GM21717 (cell line): ENCODE data around the gene DUOX2.

ENCODE experiments used
- ATAC-seq: cut with Tn5 transposase; IDR thresholded peaks from one replicate; pipeline ENCODE4 v1.9.1; 2021; ENCODE audit warnings: mild to moderate bottlenecking, moderate library complexity; ENCODE audit not compliant: unreplicated experiment

Gene DUOX2

DNA sequence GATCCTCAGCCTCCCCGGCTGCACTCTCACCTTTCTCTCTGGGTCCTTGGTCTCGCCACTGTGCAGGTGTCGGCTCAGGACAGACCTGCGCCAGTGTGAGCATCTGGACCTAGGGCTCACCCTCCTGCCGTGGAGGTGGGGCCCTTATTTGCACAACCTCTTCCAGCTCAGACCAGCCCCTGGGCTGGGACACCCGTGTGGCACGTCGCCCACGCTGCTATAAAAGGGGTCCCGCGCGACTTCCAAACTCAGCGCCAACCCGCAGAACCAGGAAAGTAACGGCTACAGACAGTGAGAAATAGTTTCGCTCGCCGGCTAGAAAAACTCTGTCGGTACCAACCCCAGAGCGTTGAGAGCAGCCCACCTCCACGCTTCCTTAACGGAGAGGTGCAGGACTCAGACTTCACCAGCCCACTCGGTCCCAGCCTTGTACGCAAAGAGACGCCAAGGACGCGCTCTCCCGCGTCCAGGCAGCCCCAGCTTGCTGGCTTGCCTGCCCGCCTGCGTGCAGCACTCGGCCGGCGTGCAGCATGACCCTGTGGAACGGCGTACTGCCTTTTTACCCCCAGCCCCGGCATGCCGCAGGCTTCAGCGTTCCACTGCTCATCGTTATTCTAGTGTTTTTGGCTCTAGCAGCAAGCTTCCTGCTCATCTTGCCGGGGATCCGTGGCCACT, at the start of gene DUOX2, which contains the start of gene DUOXA2:
DUOX2 (minus strand) TSS at position 97 of the 675 bp plus-strand sequence. CDS start 761 bp downstream, outside the sequence.
DUOXA2 (plus strand) TSS at position 251 of the 675 bp plus-strand sequence; CDS start at position 531, 280 bp downstream.
- ATAC-seq: no peak

GRCh38 chr15:45163508-45163856, 49.5 kb upstream of the DUOX2 start:
- ATAC-seq: no peak

DNA sequence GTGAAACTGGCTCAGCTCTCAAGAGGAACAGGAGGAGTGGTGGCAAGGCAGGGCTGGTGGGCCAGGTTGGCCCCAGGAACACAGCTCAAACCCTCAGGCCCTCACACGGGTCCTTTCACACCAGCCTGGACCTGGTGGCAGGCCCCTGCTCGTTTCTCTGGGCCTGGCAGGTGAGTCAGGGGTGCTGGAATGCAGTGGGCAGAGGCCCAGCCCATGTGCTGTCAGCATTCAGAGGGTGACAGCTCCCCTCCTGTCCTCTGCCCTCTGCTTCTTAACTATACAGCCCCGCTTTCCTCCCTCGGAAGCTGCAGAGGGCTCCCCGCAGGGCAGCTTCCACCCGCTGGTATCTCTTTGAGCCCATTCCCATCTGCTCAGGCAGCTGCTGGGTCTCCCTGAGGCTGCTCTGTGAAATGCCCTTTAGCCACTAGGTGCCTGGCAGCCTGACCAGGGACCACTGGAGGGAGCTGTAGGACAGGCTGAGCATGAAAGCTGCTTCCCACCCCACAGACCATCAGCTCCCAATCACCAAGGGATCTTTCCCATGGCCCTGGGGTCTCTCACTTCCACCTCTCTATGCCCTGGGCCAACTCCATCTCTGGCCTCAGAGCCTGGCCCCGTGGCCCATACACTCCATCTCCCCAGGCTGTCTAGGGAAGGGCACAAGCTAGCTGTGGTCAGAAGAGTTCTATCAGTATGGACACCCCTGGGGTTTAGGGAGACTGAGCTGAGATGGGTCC, 49.0 kb upstream of the DUOX2 start:
- no peak for ATAC-seq

- ATAC-seq: no peak
Observed at GRCh38 chr15:45161666-45162065, 47.7 kb upstream of the DUOX2 start.

DNA sequence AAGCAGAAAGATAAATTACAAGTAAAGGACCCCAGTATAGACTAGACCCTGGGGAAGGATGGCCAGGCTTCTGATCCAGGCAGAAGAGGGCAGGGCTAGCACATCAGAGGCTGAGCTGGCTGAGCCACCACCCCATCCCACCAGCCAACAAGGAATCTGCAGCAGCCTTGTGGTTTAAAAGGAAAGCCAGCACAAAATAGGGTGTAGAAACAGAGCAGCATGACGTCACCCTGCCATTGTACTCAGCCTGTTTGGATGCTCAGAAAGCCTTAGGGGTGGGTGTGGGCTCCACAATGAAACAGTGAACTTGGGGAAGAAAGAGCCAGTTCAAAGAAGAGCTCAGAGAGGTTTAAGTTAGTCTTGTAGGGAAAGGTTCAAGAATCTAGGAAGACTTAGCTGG, 44.0 kb upstream of the DUOX2 start:
- no peak for ATAC-seq

DNA sequence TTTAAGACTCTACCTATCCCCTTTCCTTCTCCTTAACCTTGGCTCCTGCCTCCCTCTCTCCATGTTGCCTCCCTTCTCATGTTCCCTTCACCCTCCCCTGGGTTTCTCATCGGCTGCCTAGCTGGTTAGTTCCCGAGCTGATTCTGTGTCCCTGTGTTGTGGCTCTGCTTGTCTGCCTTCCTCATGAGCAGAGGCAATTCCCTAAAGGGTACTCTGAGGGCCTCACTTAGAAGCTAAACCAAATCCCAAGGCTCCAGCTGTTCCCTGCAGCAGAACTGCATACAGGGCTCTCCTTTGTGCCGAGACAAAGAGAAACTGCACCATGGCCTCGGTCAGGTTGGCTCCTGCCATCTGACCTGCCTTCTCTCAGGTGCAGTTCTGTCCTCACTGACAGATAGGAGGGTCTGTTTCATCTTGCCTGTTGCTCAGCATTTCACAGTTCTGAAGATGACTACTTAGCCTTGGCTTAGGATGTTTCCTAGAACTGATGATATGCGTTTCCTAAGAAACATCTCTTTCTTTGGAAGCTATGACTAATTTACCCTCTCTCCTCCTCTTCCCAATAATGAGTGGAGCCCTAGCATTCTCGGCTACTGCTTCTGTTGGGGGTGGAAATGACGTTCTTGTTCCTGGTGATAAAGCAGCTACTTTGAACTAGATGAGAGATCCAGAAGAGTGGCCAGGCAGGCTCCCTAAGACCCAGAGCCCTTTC, 42.9 kb upstream of the DUOX2 start:
- ATAC-seq: no peak

- ATAC-seq: no peak
Observed at GRCh38 chr15:45155739-45156138, 41.8 kb upstream of the DUOX2 start.

DNA sequence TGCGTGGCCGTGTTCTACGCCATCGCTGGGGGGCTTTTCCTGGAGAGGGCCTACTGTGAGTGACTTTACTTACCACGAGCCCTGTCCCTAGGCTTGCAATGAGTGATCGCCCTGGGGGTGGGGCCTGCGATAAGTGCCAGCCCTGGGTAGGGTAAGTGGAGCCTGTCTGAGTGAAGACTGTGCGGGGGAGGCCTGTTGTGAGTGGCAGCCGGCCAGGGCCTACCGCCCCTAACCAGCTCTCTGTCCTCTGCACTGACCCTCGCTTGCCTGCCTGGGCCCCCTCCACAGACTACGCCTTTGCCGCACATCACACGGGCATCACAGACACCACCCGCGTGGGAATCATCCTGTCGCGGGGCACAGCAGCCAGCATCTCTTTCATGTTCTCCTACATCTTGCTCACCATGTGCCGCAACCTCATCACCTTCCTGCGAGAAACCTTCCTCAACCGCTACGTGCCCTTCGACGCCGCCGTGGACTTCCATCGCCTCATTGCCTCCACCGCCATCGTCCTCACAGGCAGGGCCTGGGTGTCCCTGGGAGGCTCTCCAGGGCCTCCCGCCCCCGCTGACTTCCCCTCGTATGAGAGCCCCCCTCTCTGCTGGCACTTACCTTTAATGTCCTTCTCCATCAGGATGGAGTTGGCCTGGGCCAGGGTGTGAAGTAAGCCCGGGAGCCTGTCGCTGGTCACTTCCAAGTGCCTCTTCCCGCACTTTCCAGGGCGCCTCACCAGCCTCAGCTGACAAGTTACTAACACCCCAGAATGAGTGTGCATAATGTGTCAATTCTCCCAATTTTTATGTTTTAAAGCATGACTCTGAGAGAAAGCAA, 38.2 kb upstream of the DUOX2 start:
- ATAC-seq: no peak

GRCh38 chr15:45150997-45151396, 37.0 kb upstream of the DUOX2 start:
- ATAC-seq: no peak

GRCh38 chr15:45150481-45150880, 36.5 kb upstream of the DUOX2 start:
- no peak for ATAC-seq

- ATAC-seq: no peak
Observed at GRCh38 chr15:45149060-45149459, 35.1 kb upstream of the DUOX2 start.

GRCh38 chr15:45148076-45149059, 34.4 kb upstream of the DUOX2 start:
- ATAC-seq: no peak

DNA sequence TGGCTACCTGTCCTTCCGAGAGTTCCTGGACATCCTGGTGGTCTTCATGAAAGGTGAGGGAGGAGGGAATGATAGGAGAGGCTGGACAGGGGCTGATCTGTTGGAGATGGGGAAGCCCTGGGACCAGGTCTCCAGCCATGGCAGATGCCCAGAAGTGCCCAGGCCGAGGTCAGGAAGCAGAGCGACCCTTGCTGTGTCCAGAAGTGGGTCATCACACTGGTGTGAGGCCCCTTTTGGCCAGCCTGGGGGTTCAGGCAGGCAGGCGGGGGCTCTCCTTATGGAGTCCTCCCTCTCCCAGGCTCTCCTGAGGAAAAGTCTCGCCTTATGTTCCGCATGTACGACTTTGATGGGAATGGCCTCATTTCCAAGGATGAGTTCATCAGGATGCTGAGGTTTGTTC, 33.6 kb upstream of the DUOX2 start:
- ATAC-seq: no peak

GRCh38 chr15:45146405-45146804, 32.4 kb upstream of the DUOX2 start:
- no peak for ATAC-seq

DNA sequence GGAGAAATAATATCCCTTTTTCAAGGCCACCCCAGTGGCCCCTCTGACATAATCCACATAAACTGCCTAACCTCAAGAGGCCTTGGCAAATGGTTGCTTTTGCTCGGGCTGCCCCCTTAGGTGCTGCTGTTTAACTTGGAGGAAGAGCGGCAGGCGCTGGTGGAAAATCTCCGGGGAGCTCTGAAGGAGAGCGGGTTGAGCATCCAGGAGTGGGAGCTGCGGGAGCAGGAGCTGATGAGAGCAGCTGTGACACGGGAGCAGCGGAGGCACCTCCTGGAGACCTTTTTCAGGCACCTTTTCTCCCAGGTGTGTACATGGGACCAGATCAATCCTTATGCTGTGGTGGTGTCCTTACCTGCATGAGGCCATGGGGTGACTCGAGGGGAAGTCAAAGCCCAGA, 30.8 kb upstream of the DUOX2 start:
- ATAC-seq: no peak

DNA sequence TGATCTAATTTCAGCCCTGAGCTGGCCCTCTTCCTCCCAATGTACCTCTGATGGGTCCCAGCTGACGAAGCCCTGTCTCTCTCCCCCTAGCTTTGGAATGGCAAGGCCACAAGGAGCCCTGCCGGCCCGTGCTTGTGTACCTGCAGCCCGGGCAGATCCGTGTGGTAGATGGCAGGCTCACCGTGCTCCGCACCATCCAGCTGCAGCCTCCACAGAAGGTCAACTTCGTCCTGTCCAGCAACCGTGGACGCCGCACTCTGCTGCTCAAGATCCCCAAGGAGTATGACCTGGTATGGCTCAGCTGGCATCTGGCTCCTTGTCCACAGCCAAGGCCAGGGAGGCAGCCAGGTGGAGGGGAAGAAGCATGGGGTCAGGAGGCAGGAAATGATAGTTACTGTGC, 30.0 kb upstream of the DUOX2 start:
- no peak for ATAC-seq

DNA sequence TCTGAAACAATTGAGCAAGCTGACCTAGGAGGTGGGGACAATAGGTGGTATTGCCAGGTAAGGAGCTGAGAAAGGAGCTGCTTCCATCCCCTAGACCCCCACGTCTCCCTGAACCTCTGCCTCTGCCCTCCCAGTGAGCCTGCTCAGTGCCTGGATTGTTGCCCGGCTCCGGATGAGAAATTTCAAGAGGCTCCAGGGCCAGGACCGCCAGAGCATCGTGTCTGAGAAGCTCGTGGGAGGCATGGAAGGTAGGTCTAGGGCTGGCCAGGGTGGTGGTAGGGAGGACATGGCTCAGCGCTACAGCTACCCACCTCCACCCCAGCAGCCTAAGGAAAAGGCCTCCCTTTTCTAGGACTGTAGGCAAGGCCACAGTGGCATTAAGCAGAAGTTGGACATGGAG, 29.1 kb upstream of the DUOX2 start:
- no peak for ATAC-seq

- no peak for ATAC-seq
Observed at GRCh38 chr15:45141386-45141785, 27.4 kb upstream of the DUOX2 start.

DNA sequence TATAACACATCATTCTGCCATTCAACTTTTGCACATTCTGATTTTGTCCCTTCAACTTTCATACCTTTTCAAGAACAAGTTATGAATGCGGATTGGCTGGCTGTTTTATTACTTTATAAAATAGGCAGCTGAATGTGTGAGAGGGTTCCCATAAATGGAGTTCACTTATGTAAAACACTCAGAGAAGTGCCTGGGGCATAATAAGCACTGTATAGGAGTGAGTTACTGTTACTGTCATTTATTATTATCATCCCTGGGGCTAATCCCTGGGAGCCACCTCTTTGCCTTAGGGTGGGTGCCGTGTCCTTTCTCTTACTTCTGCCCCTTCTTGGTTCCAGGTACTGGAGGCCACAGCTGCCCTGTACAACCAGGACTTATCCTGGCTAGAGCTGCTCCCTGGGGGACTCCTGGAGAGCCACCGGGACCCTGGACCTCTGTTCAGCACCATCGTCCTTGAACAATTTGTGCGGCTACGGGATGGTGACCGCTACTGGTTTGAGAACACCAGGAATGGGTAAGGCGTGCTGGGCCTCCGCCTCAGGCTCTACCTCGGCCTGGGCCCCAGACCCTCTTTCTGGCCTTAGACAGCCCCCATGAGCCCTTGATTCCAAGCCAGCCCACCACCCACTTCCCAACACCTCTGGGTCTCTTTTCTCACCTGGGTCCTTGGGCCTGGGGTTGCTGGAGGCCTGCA, 26.7 kb upstream of the DUOX2 start:
- no peak for ATAC-seq
